ENCODE measurements around the gene TEX101.
A peak's percentile ranks its signal among the peaks of the same experiment; 100 is the strongest.

Gene TEX101

DNA sequence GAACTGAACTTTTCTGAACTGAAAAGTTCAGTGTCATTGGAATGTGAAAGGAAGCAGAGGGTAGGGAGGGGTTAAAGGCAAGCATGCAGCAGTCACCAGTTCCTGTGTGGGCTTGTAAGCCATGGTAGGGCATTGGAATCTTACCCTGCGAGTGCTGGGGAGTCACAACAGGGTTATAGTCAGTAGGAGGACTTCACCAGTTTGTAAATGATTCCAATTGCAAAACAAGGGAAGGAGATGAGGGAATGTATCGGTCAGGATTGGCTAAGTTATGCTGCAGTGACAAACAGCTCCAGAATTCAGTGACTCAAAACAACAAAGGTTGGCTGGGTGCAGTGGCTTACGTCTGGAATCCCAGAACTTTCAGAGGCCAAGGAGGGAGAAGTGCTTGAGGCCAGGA, 37.9 kb downstream of the TEX101 start:
- no peak for DNase-seq

DNA sequence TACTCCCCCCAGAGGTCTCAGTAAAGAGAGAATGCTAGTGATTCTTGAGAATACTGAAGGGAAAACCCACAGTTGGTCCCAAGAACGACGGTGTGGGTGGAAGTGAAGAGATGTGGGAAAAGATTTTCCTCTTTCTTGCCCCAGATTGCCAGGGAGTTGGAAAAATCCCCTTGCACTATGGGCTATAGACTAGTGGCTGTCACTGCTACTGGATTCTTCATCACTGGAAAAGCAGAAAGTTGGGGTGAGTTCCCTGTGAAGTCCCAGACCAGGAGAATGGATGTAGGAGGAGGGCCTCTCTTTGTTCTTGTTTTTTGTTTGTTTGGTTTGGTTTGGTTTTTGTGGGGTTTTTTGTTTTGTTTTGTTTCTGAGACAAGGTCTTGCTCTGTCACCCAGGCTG, 39.3 kb downstream of the TEX101 start:
- no peak for DNase-seq

DNA sequence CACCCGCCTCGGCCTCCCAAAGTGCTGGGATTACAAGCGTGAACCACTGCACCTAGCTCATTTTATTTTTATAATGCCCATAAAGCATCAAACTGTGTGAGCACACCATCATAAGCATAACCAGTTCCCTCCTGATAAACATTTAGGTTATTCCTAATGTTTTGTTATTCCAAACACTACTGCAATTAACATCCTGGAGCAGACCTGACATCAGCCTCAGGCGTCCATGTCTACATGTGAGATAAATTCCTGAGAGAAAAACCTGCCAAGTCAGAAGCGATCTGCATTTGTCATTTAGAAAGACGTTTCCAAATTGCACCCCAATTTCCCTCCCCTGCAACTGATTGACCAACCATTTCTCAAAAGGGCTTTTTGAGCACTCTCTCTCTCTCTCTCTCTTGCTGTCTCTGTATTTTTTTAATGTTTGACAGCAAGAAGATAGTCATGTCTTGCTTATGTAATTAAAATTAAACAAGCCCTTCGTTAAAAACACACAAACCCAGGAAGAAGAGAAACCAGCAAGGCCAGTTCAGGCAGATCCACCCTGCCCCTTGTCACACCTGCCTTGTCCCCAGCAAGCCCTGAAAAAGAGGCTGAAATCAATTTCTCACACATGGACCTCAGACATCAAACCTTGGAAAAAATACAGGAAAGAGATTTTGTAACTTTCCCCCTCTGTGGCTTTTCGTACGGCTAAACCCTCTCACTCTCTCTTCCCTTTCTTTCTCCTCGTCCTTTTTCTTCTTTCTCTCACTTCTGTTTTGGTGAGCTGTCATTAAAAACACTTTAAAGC, 40.8 kb downstream of the TEX101 start:
- no peak for DNase-seq

DNA sequence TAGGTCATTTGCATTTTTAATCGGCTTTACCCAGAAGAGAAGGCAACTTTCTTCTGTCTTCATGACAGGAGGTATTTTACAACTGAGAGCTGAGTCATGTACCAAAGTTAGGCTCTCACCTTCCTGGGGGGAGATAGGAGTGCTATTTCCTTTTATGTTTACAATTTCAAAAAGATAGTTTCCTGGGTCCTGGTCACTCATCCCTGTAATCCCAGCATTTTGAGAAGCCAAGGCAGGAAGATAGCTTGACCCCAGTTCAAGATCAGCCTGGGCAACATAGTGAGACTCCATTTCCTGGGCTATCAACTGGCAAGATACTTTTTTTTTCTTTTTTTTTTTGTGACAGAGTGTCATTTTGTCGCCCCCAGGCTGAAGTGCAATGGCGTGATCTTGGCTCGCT, 43.1 kb downstream of the TEX101 start:
- no peak for DNase-seq

DNA sequence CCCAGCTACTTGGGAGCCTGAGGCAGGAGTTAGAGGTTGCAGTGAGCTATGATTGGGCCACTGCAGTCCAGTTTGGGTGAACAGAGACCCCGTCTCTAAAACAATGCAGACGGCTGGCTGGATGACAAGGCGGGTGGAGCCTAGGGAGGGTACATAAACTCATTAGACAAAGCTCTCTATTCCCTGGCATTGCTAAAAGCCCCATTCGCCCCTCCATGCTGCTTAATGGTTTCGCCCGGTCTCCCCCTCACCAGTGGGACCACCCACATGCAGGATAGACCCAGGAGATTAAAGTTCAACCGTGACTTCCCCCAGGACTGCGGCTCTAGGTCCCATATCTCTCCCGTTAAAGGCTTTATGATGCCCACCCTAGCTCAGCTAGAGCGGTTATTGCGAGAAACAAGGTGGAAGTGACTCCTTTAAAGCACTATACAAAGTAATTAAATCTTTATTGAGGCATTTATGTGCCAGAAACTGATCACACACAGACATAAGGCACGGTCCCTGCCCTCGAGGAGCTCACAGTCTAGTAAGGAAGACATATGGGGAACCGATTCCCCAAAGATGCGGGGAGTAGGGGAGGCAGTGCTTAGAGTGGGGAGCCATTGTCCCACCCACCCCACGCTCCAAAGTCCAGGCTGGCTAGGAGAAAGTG, 45.8 kb downstream of the TEX101 start:
- DNase-seq: no peak

DNA sequence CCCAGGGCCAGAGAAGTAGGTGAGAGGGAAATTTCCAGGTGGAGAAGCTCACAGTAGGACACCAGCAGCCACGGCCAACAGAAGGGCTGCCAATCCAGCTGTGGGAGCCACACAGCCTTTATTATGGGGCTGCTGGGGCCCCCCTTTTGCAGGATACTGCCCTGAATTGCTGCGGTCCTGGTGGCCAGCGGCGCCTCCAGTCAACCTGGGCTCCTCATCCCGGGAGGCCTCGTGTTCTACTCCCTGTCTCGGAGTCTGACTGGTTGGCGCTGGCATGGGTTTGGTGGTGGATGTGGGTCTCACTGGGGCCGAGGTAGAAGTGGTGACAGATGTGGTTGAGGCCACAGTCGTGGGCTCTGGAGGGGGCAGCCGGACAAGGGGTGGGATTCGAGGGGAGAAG, 46.6 kb downstream of the TEX101 start:
- DNase-seq: no peak

DNA sequence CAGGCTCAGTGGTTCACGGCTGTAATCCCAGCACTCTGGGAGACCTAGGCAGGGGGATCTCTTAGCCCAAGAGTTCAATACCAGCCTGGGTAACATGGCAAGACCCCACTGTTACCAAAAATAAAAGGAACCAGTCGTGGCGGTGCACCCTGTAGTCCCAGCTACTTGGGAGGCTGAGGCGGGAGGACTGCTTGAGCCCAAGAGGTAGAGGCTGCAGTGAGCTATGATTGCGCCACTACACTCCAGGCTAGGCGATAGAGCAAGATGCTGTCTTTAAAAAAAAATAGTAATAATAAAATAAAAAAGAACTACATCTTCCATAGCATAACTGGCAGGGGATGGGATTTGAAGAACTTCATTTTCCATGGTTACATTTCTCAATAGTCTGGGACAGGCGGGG, 47.7 kb downstream of the TEX101 start:
- no peak for DNase-seq

DNA sequence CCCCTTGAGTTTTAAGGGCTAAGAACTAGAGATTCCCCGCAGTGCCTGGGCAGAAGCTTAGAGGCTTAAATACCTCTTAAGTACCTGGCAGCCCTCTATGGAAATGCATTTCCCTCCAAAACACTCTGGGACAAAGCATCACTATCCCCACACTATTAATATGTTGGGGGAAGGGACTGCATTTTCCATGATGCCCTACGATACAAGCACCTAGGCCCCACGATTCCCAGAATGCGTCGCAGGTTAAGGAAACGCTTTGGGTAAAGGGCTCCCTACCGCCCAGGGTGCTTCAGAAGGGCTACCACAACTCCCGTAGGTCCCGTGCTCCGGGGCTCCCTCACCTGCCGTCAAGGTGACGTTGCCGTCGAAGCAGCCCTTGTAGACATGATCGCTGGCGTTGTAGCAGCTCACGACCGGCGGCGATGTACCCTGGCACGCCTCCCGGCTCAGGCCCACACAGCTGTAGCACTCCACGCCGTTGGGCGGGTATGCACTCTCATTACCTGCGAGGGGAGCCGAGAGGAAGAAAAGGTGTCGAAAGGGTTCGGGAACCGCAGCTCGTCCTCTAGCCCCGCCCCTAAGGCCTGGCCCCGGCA, 48.2 kb downstream of the TEX101 start:
- peak; percentile 11 for DNase-seq

DNA sequence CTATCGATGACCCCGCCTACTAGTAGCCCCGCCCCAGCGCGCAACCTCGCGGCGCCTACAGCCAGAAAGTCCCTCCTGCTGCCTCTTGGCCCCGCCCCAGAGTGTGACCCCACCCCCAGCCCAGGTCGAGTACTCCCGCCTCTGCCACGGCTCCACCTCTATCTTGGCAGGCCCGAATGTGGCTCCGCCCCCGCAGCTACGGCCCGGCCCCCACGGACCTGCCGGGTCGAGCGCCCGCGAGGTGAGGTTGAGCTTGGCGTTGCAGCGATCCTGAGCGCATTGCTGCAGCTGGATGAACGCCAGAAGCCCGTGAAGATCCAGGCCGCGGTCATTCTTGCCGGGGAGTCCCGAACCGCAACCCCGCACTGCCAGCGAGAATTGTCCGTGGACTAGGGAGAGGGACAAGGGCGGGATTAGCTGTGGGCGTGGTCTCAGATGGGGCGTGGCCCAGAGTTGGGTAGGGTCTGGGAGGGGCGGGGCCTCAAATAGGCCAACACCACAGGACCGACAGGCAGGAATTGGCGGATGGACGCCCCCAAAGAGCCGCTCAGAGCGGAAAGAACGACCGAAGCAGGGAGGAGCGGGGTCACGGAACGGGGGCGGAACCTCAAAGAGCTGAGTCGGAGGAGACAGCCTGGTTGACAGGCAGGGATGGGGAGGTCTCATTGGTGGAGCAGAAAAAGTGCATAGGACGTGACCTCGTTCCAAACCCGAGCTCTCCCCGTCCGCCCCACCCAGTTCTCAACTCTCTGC, 48.9 kb downstream of the TEX101 start:
- DNase-seq: peak; percentile 77

DNA sequence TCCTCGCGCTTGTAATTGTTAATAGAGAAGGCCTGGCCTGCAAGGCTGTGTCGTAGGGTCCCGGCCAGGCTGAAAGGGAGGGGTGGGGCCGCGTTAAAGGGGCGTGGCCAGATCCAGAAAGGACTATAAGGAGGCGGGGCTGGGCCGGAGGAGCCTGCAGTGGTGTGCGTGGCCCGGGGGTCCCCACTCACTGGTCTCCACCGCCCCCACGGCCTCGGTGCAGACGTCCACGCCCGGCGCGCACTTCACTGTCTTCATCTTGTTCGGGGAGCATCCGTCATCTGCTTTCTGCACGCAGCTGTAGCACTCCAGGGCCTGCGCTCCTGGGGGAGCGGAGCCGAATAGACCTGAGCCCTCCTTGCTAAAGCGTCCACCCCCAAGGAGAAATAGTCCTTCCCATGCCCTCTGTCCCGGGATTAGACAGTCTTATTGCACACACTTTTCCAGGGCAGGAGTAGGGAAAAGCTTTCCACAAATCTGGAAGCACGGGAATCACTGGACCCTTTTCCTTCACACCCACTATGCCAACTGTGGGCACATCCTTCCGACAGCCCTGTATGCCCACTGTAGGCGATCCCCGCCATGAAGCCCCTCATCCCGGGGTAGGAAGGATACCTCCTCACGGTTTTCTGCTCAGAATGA, 49.6 kb downstream of the TEX101 start:
- DNase-seq: peak; percentile 8

DNA sequence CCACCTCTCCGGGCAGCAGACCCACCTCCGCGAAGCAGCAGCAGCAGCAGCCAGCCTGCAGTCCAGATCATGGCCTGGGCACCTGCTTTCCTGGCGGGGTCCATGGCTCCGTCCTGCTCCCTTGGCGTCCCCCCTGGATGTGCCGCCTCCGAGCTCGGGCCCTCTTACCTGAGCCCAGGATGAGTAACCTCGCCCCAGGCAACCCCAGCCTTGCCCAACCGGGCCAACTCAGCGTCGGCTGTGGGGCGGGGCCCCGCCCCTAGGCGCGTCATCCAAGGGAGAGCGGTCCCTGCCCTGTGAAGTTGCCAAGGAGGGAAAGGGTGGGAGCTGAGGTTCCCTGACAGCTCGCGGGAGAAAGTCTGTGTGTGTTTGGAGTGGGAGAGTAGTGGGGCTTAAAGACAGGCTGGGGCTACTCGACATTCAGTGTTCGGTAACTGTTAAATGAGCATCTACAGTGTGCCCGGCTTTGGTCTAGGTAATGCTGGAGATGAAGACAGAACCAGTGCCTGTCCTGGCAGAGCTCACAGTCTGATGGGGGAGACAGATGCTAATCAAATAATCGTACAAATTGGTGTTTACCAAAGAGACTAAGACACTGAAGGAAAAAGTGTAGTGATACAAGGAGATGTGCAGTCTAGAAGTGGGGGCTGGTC, 50.9 kb downstream of the TEX101 start, which contains the start of gene LYPD3:
TSS of gene LYPD3 (minus strand) at position 141 of the 653 bp plus-strand sequence. CDS start at position 104, 37 bp downstream.
- no peak for DNase-seq

DNA sequence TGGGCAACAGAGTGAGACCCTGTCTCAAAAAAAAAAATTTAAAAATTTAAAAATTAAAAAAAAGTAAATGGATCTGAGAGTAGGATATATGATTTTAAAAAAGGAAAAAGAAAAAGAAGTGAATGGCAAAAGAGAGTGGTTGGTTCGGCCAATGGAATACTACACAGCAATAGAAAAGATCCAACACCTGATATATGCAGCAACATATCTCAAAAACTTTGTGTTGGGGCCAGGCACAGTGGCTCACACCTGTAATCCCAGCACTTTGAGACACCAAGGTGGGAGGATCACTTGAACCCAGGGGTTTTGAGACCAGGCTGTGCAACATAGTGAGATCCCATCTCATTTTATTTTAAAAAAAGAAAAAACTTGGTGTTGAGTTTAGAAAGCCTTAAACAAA, 52.1 kb downstream of the TEX101 start:
- DNase-seq: no peak

DNA sequence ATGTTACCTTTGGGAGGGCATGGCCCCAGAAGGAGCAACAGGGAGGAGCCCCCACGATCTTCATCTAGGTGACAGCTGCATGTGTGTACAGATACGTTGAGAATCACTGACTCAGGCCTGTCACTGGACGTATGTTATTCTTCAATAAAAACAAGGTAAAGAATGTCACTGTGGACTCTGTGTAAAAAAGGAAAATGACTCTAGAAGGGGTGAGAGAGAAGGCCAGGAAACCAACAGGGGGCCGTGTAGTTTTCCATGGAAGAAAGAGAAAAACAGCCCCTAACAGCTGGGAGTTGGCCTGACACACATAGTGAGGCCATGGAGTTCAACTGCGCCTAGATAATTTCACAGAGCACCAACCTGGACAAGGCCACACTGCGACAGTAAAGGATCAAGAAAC, 52.6 kb downstream of the TEX101 start:
- DNase-seq: no peak

DNA sequence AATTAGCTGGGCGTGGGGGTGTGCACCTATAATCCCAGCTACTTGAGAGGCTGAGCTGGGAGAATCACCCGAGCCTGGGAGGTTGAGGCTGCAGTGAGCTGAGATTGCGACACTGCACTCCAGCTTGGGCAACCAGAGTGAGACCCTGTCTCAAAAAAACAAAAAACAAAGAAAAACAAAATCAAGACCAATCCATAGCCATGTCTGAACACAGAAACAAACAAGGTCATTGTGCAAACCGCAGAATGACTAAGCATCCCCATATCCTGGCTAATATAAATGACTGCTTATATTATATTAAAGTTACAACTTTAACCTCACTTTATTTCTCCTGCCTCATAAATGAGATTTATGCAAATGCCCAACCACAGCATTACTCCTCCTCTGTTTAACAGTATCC, 53.0 kb downstream of the TEX101 start:
- no peak for DNase-seq
